Mesodermal cell (in vitro differentiated cells): ENCODE data around the gene NYAP1.
"Not testable (repeated sequence)": the region's sequence is repeated elsewhere in the genome, so short reads cannot be mapped to it uniquely, and the experiment has no call there.

Source experiments
- H3K27ac ChIP-seq: 2 replicates; pipeline ENCODE4 v1.7.0; 2013; ENCODE audit warnings: mild to moderate bottlenecking, low read depth, low read length, moderate library complexity; ENCODE audit not compliant: severe bottlenecking
- H3K36me3 ChIP-seq: 2 replicates; pipeline ENCODE4 v1.7.1; 2013; ENCODE audit warnings: mild to moderate bottlenecking, low read length, moderate library complexity; ENCODE audit not compliant: control insufficient read depth, insufficient read depth
- H3K4me1 ChIP-seq: one replicate; pipeline ENCODE4 v1.7.1; 2013; ENCODE audit warnings: mild to moderate bottlenecking, low read length; ENCODE audit not compliant: insufficient read depth, control insufficient read depth, poor library complexity, severe bottlenecking
- H3K4me3 ChIP-seq: 2 replicates; pipeline ENCODE4 v1.7.0; 2013; ENCODE audit warnings: low read length, control low read depth, mild to moderate bottlenecking; ENCODE audit not compliant: insufficient read depth, poor library complexity, severe bottlenecking; ENCODE audit errors: extremely low read depth
- H3K9me3 ChIP-seq: 2 replicates; pipeline ENCODE4 v1.7.1; 2013; ENCODE audit warnings: mild to moderate bottlenecking, low read length, moderate library complexity; ENCODE audit not compliant: control insufficient read depth
- WGBS, 2 experiments: methylation state at CpG; one replicate each; pipeline ENCODE4 v1.1.5; 2013; ENCODE audit warnings: missing lambda C conversion rate in 2 of 2; ENCODE audit not compliant: insufficient coverage in 2 of 2; 5-methylcytosine and 5-hydroxymethylcytosine counted together

Gene NYAP1

DNA sequence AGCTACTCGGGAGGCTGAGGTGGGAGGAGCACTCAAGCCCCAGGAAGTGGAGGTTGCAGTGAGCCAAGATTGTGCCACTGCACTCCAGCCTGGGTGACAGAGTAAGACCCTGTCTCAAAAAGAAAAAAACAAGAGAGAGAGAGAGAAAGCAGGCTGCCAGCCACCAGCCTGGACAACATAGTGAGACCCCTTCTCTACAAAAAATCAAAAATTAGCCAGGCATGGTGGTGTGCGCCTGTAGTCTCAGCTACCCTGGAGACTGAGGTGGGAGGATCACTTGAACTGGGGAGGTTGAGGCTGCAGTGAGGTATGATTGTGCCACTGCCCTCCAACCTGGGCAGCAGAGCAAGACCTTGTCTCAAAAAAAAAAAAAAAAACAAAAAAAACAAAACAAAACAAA lies 53.0 kb downstream of the NYAP1 start:
- H3K27ac ChIP-seq, H3K9me3 ChIP-seq, H3K4me3 ChIP-seq, H3K36me3 ChIP-seq, H3K4me1 ChIP-seq: not testable (repeated sequence)
- WGBS, 2 experiments = 78 to 100% methylated on average over 1 of the region's 2 CpGs

GRCh38 chr7:100538348-100538653 lies 54.6 kb downstream of the NYAP1 start:
- H3K4me3 ChIP-seq = peak overlapping the region; percentile 76
- no peaks in the 10 kb centered on the region for H3K36me3 ChIP-seq
- H3K4me1 ChIP-seq = no peaks in the 10 kb centered on the region
- 0 to 11% methylated on average over 3 to 6 of the region's 8 CpGs for WGBS, 2 experiments
- peak overlapping the region; percentile 0 for H3K27ac ChIP-seq
- H3K9me3 ChIP-seq = no peaks in the 10 kb centered on the region

GRCh38 chr7:100538654-100539435 lies 55.1 kb downstream of the NYAP1 start, which contains the start of gene AGFG2:
Gene AGFG2 (plus strand): TSS chr7:100539203. CDS start chr7:100539347, 144 bp downstream.
- no peaks in the 10 kb centered on the region for H3K9me3 ChIP-seq
- no peaks in the 10 kb centered on the region for H3K36me3 ChIP-seq
- H3K4me1 ChIP-seq = no peaks in the 10 kb centered on the region
- H3K4me3 ChIP-seq = peak within 1 kb of the TSS; percentile 76
- H3K27ac ChIP-seq = peak within 1 kb of the TSS; percentile 0
- 0 to 1% methylated on average over 40 to 46 of the region's 60 CpGs for WGBS, 2 experiments

- H3K4me3 ChIP-seq = peak overlapping the region; percentile 76
- H3K4me1 ChIP-seq = no peaks in the 10 kb centered on the region
- H3K36me3 ChIP-seq = no peaks in the 10 kb centered on the region
- H3K27ac ChIP-seq = no peak overlapping the region
- H3K9me3 ChIP-seq = no peaks in the 10 kb centered on the region
- 0 to 1% methylated on average over 11 to 32 of the region's 44 CpGs for WGBS, 2 experiments
Observed at GRCh38 chr7:100539436-100540006, 55.8 kb downstream of the NYAP1 start.

GRCh38 chr7:100540073-100540723 lies 56.5 kb downstream of the NYAP1 start:
- peak overlapping the region; percentile 76 for H3K4me3 ChIP-seq
- no peaks in the 10 kb centered on the region for H3K9me3 ChIP-seq
- H3K27ac ChIP-seq = no peak overlapping the region
- 39 to 40% methylated on average over 3 to 4 of the region's 6 CpGs for WGBS, 2 experiments
- peaks cover 6% of the 10 kb centered on the region for H3K4me1 ChIP-seq
- H3K36me3 ChIP-seq = no peaks in the 10 kb centered on the region

DNA sequence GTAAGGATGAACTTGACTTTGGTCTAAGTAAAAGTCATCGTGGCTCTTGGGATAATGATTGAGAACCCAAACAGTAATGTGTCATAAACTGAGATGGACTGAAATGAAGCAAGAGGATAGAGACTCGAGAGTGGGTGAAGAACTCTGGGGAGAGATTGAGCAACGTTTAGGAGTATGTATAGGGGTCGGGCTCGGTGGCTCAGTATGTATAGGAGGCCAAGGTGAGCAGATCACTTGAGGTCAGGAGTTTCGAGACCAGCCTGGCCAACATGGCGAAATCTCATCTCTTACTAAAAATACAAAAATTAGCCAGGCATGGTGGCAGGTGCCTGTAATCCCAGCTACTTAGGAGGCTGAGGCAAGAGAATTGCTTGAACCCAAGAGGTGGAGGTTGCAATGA lies 57.6 kb downstream of the NYAP1 start:
- H3K27ac ChIP-seq, H3K9me3 ChIP-seq, H3K36me3 ChIP-seq, H3K4me3 ChIP-seq: not testable (repeated sequence)
- WGBS, 2 experiments = 74 to 91% methylated on average over 3 to 5 of the region's 7 CpGs
- H3K4me1 ChIP-seq = peaks cover 17% of the 10 kb centered on the region

- Histone ChIP-seq H3K9me3 (no peaks in the 10 kb centered on the region), H3K4me1 (peaks cover 40% of the 10 kb centered on the region), H3K36me3 (no peaks in the 10 kb centered on the region), H3K27ac (no peak overlapping the region), H3K4me3 (no peak overlapping the region)
- no CpG with 5 or more reads among the region's 1 CpG for WGBS, 2 experiments
Observed at GRCh38 chr7:100543586-100543985, 59.9 kb downstream of the NYAP1 start.

GRCh38 chr7:100544386-100544785 lies 60.7 kb downstream of the NYAP1 start:
- H3K36me3 ChIP-seq = peaks cover 5% of the 10 kb centered on the region
- peaks cover 42% of the 10 kb centered on the region for H3K4me1 ChIP-seq
- H3K27ac ChIP-seq = no peak overlapping the region
- no peaks in the 10 kb centered on the region for H3K9me3 ChIP-seq
- H3K4me3 ChIP-seq = no peak overlapping the region
- 67 to 83% methylated on average over 4 of the region's 5 CpGs for WGBS, 2 experiments
